ENCODE results near the gene LPAR6.
A peak's percentile ranks its signal among the peaks of the same experiment; 100 is the strongest.

The LPAR6 gene

DNA sequence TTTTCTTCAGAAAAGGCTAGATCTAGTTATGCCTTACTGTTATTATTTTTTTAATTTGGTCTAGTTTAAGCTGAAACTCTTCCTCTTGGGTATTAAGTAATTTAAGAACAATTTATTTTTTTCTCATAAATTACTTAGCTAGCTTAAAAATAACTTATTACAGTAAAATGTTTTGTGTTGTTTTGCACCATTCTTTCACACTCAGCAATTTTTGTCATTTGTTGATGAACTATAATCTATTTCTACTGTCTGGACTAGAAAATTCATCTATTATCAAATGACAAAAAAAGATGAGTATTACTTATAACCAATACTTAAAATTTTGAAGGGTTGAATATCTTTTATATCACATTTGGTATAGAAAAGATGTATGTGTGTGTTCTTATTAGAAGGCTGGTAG is 1.6 kb upstream of the LPAR6 start:
- FAIRE-seq: peak; percentile 63

DNA sequence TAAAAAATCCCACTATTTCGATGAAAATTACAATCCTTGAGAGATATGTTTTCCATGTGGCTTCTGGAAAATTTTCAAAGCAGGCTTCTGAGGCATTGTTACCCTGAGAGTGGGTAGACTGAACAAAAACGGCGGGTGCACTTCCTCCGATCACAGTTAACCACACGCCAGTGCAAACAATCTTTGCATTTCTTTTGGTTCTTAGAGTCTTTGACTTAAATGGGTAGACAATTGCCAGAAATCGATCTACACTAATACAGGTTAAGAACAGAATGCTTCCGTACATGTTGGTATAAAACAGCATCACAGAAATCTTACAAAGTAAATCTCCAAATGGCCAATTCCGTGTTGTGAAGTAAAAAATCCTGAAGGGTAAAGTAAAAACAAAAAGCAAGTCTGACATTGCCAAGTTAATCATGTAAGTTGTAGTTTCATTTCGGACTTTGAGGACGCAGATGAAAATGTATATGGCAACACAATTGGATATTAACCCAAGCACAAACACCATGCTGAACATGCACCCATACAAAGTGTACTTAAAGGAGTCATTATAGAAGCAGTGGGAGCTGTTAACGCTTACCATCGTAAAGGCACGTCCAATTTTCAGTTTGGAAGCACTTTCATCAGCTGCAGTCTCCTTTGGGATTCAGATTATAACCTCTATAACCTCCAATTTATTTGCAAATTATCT is 927 bp downstream of the LPAR6 start:
- FAIRE-seq: no peak

DNA sequence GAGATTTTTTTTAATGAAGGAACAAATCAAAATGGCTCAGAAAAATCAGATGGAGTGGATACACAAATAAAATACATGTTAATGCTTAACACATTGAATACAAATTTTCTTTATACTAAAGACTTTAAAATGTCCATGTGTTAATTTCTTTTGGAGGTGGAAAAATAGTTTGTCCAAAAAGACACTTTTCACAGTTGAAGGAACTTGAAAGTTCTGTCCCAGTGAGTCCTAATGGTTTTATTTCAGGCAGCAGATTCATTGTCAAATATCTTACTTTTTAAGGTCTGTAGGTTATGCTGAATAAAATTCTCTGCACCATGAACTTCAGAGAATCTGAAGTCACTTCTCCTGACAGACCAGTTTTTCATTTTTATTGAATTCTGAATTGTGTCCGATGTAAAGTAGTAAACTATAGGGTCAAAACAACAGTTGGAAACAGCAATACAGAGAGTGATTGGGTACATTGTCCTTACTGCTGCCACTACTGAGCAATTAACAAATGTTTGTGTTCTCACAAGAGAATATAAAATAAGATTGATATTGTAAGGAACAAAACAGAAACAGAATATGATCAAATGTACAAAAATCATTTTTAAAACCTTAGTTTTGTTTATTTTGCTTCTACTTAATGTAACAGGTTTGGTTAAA is 1.6 kb downstream of the LPAR6 start:
- FAIRE-seq: no peak

DNA sequence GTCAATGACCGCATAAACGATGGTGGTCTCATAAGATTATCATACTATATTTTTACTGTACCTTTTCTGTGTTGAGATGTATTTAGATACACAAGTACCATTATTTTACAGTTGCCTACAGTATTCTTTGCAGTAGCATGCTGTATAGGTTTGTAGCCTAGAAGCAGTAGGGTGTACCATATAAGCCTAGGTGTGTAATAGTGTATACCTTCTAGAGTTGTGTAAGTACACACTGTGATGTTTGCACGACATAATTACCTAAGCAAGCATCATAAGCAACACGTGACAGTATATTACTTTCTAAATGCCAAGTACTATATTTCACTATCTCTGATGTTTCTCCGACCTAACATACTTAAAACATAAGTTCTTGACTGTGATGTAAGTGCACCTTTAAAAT is 2.7 kb downstream of the LPAR6 start:
- FAIRE-seq: no peak

DNA sequence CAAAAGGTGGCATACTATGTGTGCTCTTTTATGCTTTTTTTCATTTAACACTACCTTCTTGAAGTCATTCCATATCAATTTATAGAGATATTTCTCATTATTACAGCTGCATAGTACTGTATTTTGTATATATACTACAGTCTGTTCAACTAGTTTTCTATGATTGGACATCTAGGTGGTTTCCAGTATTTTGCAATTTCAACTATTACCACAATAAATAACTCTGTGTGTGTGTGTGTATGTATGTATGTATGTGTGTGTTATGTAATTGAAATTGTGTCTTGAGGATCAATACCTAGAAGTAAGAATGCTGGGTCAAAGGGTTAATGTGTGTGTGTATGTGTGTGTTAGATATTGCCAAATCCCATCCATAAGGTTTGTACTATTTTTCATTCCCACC is 7.0 kb downstream of the LPAR6 start:
- FAIRE-seq: no peak

DNA sequence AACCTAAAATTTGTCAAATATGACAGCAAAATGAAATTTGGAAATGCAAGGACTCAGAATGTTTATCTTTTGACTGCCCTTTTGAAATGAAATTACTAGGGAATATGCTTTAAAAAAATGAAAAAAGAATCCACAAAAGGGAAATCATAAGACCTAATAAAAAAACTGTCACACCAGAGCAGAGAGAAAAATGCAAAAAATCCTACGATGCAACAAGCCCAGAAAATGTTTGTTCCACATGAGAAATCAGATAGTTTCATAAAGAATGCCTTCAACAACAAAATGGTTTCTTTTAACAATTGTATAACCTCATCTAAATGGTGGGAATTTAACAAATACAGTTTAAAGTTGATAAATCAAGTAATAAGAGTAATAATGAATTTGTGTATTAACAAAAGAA is 8.0 kb downstream of the LPAR6 start:
- no peak for FAIRE-seq

DNA sequence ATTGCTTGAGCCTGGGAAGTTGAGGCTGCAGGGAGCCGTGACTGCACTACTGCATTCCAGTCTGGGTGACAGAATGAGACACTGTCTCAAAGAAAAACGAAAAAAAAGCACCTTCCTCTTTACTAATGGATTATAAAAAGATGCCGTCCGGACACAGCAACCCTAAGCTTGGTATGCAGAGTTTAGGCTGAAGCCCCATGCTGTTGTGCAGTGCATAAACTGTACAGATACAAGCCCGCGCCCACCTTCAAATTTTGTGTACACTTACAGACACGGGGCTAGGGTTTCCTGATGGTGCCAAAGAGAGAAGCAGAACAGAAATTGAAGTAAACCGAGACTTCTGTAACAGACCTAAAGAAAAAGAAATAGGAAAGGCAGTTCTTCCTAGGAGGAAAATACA is 9.0 kb downstream of the LPAR6 start:
- FAIRE-seq: no peak

DNA sequence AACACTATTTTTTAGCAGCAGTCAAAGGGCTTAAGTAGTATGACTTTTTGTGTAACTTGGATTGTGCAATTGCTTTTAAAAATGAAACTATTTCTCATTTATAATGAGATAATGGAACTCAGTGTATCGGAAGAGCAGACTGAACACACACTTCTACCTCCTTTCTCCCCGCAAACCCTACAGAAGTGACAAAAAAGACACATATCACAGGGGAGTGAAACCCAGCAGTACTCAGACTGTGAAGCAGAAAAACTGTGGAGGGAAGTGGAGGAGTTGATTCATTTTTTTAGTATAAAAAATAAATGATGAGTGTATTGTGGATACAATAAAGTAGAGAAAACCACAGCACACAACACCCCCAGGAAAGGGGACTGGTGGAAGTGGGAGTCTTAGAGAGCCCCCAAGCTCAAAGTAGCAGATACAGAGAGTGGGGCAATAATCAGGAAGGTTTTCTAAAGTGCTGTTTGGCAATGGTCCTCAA is 9.7 kb downstream of the LPAR6 start:
- FAIRE-seq: no peak

DNA sequence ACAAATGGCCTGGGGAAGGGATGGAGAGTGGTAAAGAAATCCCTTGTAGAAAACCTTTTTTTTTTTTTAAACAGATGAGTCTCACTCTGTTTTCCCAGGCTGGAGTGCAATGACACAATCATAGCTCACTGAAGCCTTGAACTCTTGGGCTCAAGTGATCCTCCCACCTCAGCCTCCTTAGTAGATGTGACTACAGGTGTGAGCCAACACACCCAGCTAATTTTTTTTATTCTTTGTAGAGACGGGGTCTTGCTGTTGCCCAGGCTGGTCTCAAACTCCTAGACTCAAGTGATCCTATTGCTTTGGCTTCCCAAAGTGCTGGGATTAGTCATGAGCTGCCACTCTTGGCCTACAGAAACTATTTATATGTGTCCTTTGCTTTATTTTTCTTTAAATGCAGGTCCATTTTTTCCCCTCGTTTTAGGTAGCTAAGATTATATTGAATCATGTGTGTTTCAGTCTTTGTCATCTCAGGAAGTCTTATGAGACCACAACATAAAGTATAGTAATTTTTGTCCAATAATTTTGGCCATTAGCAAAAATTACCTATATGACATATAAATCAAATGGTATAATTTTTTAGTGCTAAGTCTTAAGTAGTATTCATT is 10.5 kb downstream of the LPAR6 start:
- no peak for FAIRE-seq

DNA sequence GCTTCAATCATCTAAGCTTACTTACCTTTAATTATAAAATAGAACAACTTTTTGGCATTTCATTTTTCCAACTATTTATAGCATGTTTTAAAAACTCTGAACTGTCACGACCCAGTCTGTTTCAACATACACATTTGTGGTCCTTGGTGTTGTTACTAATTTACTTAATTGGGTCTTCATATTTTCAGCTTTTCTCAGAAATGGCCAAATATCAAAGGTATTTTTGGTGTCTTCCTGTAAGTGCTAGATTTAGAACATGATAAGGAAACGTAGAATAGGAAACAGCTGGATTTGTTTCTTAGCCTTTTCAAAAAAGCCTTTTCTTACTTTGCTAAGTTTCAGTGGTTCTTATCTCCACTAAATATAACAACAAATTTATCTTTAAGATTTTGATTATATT is 11.4 kb downstream of the LPAR6 start:
- FAIRE-seq: no peak

DNA sequence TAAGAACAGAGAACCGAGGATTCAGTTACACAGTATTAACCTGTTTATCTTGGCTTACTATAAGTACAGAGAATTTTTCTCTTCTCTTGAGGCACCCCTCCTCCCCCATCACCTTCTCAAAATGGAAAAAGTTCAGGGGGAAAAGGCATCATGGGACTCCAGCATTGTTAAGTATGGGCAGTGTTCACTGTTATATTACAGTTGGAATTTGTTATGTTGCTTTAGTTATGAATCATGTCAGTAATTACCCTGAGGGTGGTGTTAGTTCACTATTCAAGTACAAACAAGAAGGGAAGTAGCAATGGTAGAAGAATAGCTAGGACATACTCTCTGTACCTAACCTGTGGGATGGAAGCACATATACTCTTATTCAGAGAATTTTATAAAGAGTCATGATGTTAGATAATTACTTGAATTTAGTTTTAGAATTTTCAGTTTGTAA is 12.0 kb downstream of the LPAR6 start:
- no peak for FAIRE-seq

DNA sequence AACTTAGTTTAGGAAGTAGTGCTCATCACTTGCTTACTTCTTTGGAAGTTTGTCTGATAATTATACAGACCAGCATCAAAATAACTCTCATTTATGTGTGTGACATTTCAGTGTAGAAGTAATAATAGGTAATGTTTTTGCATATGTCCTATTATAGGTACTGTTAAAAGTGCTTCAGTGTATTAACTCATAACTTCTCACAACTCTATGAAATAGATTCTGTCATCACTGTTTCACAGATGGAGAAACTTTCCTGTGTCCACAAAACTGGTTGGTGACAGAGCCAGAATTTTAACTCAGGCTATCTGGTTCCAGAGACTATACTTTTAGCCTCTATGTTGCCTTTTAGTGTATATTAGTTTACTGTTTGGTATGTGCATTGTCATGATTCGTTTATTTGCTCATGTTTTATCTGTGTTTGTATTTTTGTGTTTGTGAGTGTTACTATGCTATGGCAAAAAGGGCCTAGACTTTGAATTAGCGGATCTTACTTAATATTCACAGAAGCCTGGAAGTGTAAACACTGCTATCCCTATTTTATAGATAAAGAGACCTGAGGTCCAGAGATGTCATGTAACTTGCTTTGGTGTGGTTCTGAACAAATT is 12.7 kb downstream of the LPAR6 start:
- no peak for FAIRE-seq

DNA sequence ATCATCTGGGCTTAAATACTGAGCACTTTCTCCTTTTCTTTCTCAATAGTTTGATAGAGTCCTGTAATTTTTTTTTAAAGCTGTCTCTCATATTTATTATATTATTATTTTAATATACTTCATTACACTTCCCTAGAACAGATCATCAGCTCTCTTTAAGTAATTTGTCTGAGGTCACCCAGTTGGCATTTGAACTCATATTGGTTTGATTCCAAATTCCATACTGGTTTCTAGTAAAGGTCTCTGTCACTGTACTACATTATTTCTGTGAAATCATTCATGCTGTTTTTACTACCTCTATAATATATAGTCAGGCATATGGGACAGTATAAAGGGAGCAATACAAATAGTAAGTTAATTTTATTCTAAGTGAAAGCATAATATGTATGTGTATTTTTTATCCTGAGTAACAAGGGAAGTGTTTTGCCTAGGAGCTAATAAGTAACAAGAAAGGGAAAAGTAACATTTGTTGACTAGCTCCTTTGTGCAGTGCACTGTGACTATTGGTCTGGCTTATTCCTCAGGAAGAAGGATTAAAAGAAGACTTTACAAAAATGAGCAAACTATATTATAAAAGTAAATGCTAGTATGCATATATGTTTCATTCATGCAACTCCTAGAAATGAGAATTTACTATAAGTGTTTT is 14.3 kb downstream of the LPAR6 start:
- no peak for FAIRE-seq

DNA sequence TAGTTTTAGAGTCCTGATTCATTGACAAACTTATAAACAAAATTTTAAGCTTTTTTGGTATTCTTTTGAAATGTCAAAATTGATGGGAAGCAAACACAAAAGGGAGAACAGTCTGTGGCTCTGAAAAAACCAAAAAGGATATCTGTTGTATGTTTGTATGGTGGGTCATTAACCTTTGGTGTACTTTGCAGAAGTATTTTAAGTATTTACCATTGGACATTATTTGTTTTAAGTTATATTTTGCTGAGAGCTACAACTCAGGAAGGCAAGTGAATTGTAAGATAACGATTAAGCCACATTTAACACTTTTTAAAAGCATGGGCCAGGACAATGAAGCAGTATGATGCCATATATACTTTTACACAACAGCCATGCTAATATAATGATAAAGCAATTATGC is 15.2 kb downstream of the LPAR6 start:
- no peak for FAIRE-seq

DNA sequence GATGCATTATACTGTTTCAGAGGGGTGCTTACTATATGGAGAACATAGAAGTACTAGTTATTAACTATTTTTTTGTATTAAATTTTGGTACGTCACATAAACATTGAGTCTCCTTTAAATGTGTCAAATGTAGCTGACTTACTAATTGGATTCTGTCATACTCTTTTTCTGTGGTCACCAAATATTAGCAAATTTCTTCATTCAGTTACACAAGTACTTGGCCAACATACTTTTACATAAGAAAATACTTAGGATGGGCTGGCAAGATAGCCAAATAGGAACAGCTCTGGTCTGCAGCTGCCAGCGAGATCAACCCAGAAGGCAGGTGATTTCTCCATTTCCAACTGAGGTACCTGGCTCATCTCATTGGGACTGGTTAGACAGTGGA is 19.2 kb downstream of the LPAR6 start:
- no peak for FAIRE-seq

DNA sequence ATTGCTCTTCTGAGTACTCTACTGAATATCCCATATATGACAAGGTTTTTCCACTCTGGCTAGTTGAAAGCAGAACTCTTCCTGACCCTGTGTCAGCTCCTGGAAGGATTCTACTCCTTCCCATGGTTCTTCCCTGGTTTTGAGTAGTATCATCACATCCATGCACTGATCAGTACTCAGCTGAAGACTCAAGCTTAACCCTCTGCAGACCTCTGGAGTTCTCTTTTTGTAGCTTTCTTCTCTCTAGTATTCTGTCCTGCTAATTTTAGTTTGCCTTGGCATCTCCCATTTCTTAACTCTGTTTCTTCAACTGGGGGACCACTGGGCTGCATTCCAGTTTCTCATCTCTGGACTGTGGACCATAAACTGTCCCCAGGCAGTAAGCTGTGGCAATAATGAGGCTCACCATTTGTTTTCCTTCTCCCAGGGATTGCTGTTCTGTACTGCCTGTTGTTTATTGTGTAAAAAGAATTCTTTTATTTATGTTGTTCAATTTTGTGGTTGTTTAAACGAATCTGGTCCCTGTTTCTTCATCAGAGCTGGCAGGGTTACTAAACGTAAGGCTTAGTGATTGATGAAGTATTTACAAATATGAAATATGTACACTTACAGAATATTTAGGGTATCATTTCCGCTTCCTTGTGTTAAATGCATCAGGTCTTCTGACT is 19.7 kb downstream of the LPAR6 start:
- no peak for FAIRE-seq

DNA sequence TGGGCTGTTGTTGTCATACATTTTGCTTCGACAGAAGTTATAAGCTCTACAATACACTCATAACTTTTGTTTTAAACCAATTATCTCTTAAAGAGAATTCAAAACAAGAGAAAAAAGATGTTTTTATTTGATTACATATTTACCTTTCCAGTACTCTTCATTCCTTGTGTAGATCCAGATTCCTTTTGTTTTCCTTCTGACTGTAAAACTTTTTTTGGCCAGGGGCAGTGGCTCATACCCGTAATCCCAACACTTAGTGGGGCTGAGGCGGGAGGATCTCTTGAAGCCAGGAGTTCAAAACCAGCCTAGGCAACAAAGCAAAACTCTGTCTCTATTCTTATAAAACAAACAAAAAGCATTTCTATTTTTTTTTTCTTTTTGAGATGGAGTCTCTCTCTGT is 21.7 kb downstream of the LPAR6 start:
- no peak for FAIRE-seq

DNA sequence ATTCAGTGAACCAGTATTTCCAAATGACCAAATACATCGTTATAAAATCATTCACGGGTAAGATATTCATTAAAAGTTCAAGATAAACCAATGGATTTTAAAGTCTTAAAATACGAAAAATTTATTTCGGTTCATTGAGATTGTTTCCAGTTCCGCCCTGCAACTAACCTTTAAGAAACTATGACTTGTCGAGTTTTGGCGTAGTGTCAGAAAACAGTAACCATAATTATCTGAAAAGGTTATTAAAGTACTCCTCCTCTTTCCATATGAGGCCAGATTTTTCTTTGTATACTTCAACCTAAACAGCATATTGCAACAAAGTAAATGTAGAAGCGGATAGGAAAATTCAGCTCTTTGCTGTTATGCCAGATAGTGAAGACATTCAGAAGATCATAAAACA is 26.1 kb downstream of the LPAR6 start:
- no peak for FAIRE-seq

DNA sequence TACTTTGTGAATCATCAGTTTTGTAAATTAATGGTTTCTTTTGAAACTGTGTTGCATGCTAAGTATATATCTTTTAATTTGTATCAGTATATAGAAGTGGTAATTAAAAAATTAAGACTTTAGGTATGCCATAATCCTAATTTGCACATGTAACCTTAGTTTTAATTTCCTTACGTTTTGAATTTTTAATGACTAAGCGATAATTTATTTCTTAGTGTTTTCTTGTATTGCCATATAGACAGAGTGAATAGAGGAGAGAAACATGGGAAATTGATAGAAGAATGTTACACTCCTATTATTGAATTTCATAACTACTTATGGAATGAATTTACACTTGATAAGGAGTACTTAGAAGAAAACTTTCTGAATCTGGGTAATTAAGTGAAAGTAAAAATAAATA is 29.5 kb downstream of the LPAR6 start:
- FAIRE-seq: no peak

DNA sequence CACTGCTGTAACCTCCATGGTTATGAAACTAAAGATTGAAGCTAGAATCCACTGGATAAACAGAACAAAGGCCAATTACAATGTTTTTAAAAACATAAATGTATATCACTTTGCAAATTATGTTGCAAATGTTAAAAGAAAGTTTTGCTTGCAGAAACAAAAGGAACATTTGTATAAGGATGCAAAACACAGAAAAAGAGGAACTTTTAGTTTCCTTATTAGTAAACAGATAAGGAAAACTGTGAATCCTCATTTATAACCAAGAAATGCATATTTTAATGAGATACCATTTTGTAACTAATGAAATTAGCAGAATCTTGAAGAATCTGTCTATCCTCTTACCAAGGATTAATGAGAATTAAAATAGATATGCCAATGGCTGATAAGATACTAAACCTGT is 32.3 kb downstream of the LPAR6 start:
- peak; percentile 25 for FAIRE-seq

DNA sequence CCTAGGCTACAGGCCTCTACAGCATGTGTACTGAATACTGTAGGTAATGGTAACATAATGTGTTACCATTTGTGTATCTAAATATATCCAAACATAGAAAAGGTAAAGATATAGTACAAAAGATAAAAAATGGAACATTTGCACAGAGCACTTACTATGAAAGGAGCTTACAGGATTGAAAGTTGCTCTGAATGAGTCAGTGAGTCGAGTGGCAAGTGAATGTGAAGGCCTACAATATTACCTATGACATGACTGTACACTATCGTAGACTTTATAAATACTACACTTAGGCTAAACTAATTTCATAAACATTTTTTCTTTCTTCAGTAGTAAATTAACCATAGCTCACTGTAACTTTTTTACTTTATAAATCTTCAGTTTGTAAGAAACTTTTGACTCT is 35.1 kb downstream of the LPAR6 start:
- no peak for FAIRE-seq

DNA sequence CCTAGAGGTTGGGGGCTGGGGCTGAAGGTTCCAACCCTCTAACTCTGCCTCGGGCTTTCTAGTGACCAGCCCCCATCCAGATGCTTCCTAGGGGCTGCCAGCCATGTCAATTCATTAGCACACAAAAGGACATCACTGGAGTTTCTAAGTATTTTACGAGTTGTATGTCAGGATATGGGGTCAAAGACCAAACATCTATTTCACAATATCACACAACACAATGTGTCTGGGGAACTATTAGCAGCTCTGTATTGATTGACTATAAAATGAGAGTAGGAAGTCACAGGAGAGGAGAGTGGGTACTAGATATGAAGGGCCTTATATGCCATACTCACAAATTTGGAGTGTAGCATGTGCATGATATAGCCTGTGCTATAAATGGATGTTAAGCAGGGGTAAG is 42.1 kb downstream of the LPAR6 start:
- no peak for FAIRE-seq

DNA sequence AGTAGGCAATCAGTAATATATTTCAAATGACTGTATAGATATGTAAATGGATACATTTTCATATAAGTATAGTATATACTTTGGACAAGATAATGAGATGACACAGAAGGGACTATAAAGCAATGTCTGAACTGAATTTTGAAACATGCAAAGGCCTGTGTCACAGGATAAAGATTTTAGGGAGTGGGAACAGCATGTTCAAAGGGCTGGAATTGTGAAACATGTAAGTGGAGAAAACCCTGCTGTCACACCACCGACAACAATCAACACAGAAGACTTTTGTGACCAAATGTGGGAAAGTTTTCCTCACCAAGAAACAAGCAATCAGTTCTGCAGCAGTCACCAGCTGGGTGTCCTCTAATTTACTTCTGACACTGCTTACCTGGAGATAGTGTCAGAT is 42.9 kb downstream of the LPAR6 start:
- FAIRE-seq: no peak
